ENCODE data around the gene ZNF697. TPM values are rescaled to one million over a fixed set of nuclear protein-coding genes. Genes with fewer than 3 reads are reported as not detected.

Gene ZNF697
- total RNA-seq, 1 experiment from 2014 or later, result 4.8 TPM

DNA sequence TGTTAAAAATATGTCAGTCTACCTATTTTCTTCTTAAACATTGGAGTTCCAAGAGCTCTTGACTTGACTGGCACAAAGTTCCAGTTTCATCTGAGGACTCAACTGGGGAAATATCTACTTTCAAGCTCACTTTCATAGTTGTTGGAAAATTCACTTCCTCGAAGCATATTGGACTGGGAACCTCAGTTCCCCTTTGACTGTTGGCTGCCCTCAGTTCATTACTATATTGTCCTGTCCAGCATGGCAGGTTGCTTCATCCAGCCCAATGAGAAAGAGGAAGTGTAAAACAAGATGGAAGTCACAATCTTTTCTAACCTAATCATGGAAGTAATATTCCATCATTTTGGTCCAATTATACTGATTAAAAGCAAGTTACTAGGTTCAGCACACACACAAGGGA is 54.3 kb downstream of the ZNF697 start:
- Histone ChIP-seq H3K9me3 (ENCODE audit: low read depth, low read length, poor library complexity, severe bottlenecking) (no peaks in the 10 kb centered on the region), H3K27ac (ENCODE audit: low read depth, low read length, poor library complexity, severe bottlenecking) (no peak overlapping the region), H3K4me3 (ENCODE audit: low read depth, low read length, poor library complexity, severe bottlenecking) (no peak overlapping the region), H3K36me3 (ENCODE audit: insufficient read depth, low read length, poor library complexity, severe bottlenecking) (no peaks in the 10 kb centered on the region), H3K4me1 (ENCODE audit: insufficient read depth, low read length, poor library complexity, severe bottlenecking) (no peaks in the 10 kb centered on the region), H3K27me3 (replicated peaks; ENCODE audit: insufficient read depth, low read depth, low read length, poor library complexity) (no peaks in the 10 kb centered on the region)
- POLR2A ChIA-PET (ENCODE audit: low non-redundant PET), result no interaction called here
- CTCF ChIA-PET, result no interaction called here
- DNase-seq (ENCODE audit: low spot score), result no peak
- intact Hi-C loops (cut with micrococcal nuclease; ENCODE audit: unreplicated experiment), result no loop called here
- TF ChIP-seq, protein P1, sequence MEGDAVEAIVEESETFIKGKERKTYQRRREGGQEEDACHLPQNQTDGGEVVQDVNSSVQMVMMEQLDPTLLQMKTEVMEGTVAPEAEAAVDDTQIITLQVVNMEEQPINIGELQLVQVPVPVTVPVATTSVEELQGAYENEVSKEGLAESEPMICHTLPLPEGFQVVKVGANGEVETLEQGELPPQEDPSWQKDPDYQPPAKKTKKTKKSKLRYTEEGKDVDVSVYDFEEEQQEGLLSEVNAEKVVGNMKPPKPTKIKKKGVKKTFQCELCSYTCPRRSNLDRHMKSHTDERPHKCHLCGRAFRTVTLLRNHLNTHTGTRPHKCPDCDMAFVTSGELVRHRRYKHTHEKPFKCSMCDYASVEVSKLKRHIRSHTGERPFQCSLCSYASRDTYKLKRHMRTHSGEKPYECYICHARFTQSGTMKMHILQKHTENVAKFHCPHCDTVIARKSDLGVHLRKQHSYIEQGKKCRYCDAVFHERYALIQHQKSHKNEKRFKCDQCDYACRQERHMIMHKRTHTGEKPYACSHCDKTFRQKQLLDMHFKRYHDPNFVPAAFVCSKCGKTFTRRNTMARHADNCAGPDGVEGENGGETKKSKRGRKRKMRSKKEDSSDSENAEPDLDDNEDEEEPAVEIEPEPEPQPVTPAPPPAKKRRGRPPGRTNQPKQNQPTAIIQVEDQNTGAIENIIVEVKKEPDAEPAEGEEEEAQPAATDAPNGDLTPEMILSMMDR (conservative IDR thresholded peaks at IDR 0.05; ENCODE audit: low read depth, low read length), result no peak
- no peak for TF ChIP-seq EZH2 (IDR thresholded peaks at IDR 0.05; ENCODE audit: borderline replicate concordance, low read depth, low read length, poor library complexity, severe bottlenecking)
- BruUV-seq (replicated peaks), result no TSS peak

DNA sequence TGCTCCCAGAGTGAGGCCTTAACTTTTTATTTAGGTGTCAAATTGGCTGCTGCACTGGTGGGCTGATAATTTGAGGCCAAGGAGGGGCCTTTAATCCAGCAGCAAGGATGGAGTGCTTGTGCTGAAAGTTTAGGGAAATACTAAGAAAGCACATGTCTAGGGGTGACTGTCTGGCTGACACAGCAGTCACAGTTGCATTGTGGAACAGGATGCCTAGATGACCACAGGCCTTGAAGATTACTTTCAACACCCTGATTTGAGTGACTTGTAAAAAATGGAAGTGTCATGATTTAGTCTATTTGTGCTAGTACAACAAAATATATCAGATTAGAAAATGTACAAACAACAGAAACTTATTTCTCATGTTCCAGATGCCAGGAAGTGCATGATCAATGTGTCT is 57.7 kb downstream of the ZNF697 start:
- ChIA-PET CTCF (interaction anchor here (0.6 kb wide), 1 partner anchor 58 kb away, joined by 3 read pairs; the partner anchor contains the start of gene ZNF697), POLR2A (ENCODE audit: low non-redundant PET) (no interaction called here)
- no peak overlapping the region for H3K27ac ChIP-seq (ENCODE audit: low read depth, low read length, poor library complexity, severe bottlenecking)
- DNase-seq (ENCODE audit: low spot score), result no peak
- no peaks in the 10 kb centered on the region for H3K36me3 ChIP-seq (ENCODE audit: insufficient read depth, low read length, poor library complexity, severe bottlenecking)
- H3K4me1 ChIP-seq (ENCODE audit: insufficient read depth, low read length, poor library complexity, severe bottlenecking), result no peaks in the 10 kb centered on the region
- H3K27me3 ChIP-seq (replicated peaks; ENCODE audit: insufficient read depth, low read depth, low read length, poor library complexity), result no peaks in the 10 kb centered on the region
- TF ChIP-seq, protein P1 (conservative IDR thresholded peaks at IDR 0.05; ENCODE audit: low read depth, low read length), result no peak
- no peak for TF ChIP-seq EZH2 (IDR thresholded peaks at IDR 0.05; ENCODE audit: borderline replicate concordance, low read depth, low read length, poor library complexity, severe bottlenecking)
- no peaks in the 10 kb centered on the region for H3K9me3 ChIP-seq (ENCODE audit: low read depth, low read length, poor library complexity, severe bottlenecking)
- intact Hi-C loops (cut with micrococcal nuclease; ENCODE audit: unreplicated experiment), result no loop called here
- H3K4me3 ChIP-seq (ENCODE audit: low read depth, low read length, poor library complexity, severe bottlenecking), result no peak overlapping the region
- BruUV-seq (replicated peaks), result no TSS peak

DNA sequence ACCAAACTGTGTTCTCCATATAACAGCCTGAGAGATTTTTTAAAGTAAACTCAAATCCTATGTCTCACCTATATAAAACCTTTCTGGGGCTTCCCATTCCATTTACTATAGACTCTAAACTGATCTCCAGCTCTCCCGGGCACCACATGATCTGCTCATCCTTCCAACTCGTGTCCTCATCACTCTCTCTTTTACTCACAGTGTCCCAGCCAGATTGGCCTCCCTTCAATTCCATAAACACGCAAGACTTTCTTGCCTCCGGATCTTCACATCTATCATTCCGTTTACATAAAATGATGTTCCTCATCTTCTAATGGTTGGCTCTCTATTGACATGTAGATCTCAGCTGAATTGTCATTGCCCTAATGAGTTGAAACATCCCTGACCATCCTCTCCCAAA is 59.4 kb downstream of the ZNF697 start:
- no peaks in the 10 kb centered on the region for H3K4me1 ChIP-seq (ENCODE audit: insufficient read depth, low read length, poor library complexity, severe bottlenecking)
- H3K36me3 ChIP-seq (ENCODE audit: insufficient read depth, low read length, poor library complexity, severe bottlenecking), result no peaks in the 10 kb centered on the region
- BruUV-seq (replicated peaks), result no TSS peak
- no peaks in the 10 kb centered on the region for H3K27me3 ChIP-seq (replicated peaks; ENCODE audit: insufficient read depth, low read depth, low read length, poor library complexity)
- DNase-seq (ENCODE audit: low spot score), result no peak
- no peak for TF ChIP-seq EZH2 (IDR thresholded peaks at IDR 0.05; ENCODE audit: borderline replicate concordance, low read depth, low read length, poor library complexity, severe bottlenecking)
- TF ChIP-seq, protein P1 (conservative IDR thresholded peaks at IDR 0.05; ENCODE audit: low read depth, low read length), result no peak
- CTCF ChIA-PET, result no interaction called here
- H3K27ac ChIP-seq (ENCODE audit: low read depth, low read length, poor library complexity, severe bottlenecking), result no peak overlapping the region
- no peaks in the 10 kb centered on the region for H3K9me3 ChIP-seq (ENCODE audit: low read depth, low read length, poor library complexity, severe bottlenecking)
- POLR2A ChIA-PET (ENCODE audit: low non-redundant PET), result no interaction called here
- H3K4me3 ChIP-seq (ENCODE audit: low read depth, low read length, poor library complexity, severe bottlenecking), result no peak overlapping the region
- intact Hi-C loops (cut with micrococcal nuclease; ENCODE audit: unreplicated experiment), result no loop called here

Data from A673 (cell line).